Kidney epithelial cell (primary cell): ENCODE results near the gene UMOD. TPM values are rescaled to one million over a fixed set of nuclear protein-coding genes. Genes with fewer than 3 reads are reported as not detected.
"Not testable (repeated sequence)": the region's sequence is repeated elsewhere in the genome, so short reads cannot be mapped to it uniquely, and the experiment has no call there.

Experiments
- DNase-seq: peaks from one replicate; pipeline ENCODE4 v3.0.0-alpha.2; 2010; ENCODE audit warnings: low read depth
- H3K27me3 ChIP-seq: 2 replicates; pipeline ENCODE4 v1.6.0; 2011; ENCODE audit warnings: low read length; ENCODE audit not compliant: control insufficient read depth, insufficient read depth
- H3K36me3 ChIP-seq: 2 replicates; pipeline ENCODE4 v1.5.1; 2011; ENCODE audit warnings: low read length; ENCODE audit not compliant: control insufficient read depth, insufficient read depth
- H3K4me3 ChIP-seq: 2 replicates; pipeline ENCODE4 v1.5.1; 2011; ENCODE audit warnings: low read depth, mild to moderate bottlenecking, control low read depth, low read length
- CTCF ChIP-seq: IDR thresholded peaks from 2 replicates; pipeline ENCODE4 v1.5.1; 2011; ENCODE audit warnings: mild to moderate bottlenecking, moderate library complexity, low read length, control low read depth, inconsistent platforms; ENCODE audit not compliant: insufficient read depth, poor library complexity, severe bottlenecking
- total RNA-seq: library from RNA; depleted of rRNA; stranded (reverse); fragments of >200 nt; gene quantifications from 2 replicates; pipeline ENCODE4 v1.2.3, GENCODE V29; 2015

UMOD gene
- total RNA-seq, 1 donor from 2014 or later: not detected

DNA sequence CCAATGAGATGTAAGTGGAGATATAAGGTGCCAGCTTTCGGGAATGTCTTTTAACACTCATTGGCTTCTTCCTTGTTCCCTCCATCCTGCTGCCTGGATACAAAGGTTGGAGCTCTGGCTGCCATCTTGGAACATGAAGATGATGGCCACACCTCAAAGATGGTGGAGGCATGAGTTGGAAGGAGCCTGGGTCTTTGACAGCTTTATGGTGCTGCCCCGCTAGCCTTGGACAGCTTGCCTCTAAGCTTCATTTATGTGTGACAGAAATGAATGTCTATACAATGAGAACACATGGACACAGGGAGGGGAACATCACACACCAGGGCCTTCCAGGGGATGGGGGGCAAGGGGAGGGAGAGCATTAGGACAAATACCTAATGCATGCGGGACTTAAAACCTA is 38.8 kb downstream of the UMOD start:
- DNase-seq: no peak
- no peaks in the 10 kb centered on the region for H3K27me3 ChIP-seq
- no peak overlapping the region for H3K4me3 ChIP-seq
- no peaks in the 10 kb centered on the region for H3K36me3 ChIP-seq
- TF ChIP-seq CTCF: no peak

DNA sequence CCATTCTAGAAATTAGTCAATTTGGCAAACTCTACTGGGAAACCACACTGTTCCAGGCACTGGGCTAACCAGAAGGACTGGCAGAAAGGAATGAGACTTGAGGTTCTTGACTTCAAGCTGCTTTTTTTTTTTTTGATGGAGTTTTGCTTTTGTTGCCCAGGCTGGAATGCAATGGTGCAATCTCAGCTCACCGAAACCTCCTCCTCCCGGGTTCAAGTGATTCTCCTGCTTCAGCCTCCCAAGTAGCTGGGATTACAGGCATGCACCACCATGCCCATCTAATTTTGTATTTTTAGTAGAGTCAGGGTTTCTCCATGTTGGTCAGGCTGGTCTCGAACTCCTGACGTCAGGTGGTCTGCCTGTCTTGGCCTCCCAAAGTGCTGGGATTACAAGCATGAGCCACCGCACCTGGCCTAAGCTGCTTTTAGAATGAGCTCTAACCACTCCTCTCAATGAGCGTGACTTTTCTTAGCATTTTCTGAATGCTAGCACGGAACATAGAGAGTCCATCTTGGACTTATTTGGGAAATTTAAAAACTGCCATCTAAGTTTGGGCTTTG is 39.9 kb downstream of the UMOD start:
- H3K4me3 ChIP-seq, DNase-seq, H3K36me3 ChIP-seq, H3K27me3 ChIP-seq: not testable (repeated sequence)

DNA sequence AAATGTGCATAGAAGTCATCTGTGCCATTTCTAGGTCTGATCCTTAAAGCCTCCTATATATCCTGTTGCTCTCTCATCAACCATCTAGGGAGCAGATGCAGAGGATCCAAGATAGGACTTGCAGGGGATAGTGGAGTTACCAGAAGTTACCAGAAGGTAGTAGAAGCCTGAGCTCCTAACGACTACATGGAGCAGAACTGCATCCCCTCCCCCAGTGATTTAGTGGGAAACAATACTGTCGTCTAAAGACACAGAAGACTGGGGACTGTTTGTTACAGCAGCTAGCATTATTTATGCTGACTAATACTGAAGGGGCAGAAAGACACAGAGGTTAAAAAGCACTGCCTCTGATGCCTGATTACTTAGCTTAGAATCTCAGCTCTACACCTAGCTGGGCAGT is 41.0 kb downstream of the UMOD start:
- Histone ChIP-seq H3K36me3 (no peaks in the 10 kb centered on the region), H3K4me3 (no peak overlapping the region), H3K27me3 (no peaks in the 10 kb centered on the region)
- no peak for TF ChIP-seq CTCF
- no peak for DNase-seq

DNA sequence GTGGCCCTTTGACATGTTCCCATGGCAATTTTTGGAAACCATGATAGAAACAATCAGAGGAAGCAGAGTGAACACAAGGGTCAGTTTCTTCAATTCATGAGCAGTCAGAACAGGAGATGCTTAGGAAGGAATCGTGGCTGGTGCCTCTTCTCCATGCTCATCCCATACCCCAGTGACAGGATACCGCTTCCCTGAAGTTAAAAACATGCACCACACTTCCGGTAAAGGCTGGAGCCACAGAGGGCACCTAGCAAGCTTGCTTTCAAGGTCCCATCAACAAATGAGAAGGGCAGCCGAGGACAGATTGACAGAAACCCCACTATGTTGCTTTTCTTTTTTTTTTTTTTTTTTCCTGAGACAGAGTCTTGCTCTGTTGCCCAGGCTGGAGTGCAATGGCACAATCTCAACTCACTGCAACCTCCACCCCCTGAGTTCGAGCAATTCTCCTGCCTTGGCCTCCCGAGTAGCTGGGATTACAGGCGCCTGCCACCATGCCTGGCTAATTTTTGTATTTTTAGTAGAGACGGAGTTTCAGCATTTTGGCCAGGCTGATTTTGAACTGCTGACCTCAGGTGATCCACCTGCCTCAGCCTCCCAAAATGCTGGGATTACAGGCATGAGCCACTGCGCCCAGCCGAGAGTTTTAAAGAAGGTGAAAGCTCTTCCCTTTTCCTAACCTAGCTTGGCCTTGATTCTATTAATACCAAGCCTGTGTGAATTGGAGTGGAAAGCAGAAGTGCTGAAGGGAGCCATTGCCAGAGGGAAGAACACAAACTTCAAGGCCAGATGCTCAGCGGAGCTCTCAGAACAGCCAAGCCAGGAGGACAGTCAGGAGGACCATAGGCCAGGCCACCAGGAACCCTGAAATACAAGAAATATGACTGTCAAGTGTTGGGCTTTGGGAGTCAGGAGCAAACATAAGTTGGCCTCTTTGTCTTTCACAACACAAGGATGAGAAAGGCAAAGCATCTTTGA is 41.8 kb downstream of the UMOD start:
- no peak for DNase-seq
- Histone ChIP-seq H3K36me3 (no peaks in the 10 kb centered on the region), H3K4me3 (no peak overlapping the region), H3K27me3 (no peaks in the 10 kb centered on the region)
- no peak for TF ChIP-seq CTCF

DNA sequence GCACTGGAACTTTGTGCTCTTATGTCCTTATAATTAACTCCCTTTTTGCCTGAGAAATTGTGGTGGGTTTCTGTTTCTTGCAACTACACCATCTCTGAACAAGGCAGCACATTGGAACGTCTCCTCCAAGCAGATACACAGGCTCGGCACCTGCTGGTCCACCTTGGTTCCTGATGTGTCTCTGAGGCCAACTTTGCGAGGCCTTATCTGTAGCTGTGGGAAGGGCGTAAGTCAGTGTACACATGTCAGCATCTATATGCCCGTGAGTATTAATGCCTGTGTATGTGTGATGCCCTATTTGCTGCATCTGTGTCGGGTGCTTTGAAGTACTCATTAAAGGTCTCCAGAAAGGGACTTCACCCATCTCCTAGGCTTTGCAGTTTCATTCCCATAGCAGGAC is 42.7 kb downstream of the UMOD start:
- TF ChIP-seq CTCF: no peak
- Histone ChIP-seq H3K27me3 (no peaks in the 10 kb centered on the region), H3K4me3 (no peak overlapping the region), H3K36me3 (no peaks in the 10 kb centered on the region)
- no peak for DNase-seq

DNA sequence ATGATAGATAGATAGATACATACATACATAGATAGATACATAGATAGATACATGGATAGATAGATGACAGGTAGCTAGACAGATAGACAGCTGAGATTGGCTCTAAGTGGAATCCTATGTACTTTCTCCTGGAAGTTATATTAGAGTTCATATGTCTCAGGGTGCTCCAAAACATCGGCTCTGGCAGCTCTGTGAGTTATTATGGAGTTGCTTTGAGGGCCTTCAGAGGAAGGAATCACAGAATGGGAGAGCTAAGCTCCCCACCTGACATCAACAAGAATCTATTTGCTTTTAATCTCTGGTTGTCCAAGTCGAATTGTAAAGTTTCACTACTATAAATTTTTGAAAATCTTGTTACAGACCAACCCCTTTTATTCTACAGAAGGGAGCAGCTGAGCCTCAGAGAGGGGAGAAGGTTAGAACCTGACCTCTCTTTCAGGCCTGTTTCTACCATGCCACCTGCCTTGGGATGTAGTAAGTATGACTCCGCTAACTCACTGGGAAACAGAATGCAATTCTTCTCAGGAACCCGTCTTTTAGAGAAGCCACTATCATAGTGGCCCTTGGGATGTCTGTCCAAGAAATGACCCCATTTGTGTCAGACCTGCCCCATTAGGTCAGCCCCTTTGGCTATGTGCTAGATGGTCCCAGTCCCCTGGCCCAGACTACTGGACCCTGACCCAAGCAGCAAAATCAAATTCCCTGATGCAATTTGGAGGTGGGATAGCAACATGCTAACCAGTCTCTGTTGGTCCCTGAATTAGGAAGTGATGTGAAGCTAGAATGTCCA is 43.5 kb downstream of the UMOD start:
- no peak for DNase-seq
- no peak overlapping the region for H3K4me3 ChIP-seq
- no peaks in the 10 kb centered on the region for H3K27me3 ChIP-seq
- no peaks in the 10 kb centered on the region for H3K36me3 ChIP-seq
- TF ChIP-seq CTCF: no peak
